Activated naive CD4-positive, alpha-beta T cell treated with Interleukin-2 at 50 U/mL for 16 hours (primary cell): Measurements from ENCODE around the gene ANKRD11.

Experiments
- DNase-seq: peaks from one replicate; pipeline ENCODE4 v3.0.0-alpha.2; 2020

The ANKRD11 gene

DNA sequence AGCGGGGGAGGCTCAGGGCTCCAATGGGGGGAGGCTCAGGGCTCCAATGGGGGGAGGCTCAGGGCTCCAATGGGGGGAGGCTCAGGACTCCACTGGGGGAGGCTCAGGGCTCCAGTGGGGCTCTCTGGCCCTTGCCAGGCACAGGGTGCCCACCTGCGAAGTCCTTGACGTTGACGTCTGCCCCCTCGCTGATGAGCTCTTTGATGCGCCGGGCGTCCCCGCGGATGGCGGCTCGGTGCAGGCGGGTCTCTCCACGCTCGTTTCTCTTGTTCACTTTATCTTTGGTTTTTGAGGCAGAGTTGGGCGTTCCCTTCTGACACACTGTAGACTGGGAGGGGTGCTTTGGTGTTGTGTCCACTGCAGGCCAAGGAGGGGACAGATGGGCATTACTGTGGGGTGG, 199.9 kb downstream of the ANKRD11 start:
- DNase-seq: no peak

DNA sequence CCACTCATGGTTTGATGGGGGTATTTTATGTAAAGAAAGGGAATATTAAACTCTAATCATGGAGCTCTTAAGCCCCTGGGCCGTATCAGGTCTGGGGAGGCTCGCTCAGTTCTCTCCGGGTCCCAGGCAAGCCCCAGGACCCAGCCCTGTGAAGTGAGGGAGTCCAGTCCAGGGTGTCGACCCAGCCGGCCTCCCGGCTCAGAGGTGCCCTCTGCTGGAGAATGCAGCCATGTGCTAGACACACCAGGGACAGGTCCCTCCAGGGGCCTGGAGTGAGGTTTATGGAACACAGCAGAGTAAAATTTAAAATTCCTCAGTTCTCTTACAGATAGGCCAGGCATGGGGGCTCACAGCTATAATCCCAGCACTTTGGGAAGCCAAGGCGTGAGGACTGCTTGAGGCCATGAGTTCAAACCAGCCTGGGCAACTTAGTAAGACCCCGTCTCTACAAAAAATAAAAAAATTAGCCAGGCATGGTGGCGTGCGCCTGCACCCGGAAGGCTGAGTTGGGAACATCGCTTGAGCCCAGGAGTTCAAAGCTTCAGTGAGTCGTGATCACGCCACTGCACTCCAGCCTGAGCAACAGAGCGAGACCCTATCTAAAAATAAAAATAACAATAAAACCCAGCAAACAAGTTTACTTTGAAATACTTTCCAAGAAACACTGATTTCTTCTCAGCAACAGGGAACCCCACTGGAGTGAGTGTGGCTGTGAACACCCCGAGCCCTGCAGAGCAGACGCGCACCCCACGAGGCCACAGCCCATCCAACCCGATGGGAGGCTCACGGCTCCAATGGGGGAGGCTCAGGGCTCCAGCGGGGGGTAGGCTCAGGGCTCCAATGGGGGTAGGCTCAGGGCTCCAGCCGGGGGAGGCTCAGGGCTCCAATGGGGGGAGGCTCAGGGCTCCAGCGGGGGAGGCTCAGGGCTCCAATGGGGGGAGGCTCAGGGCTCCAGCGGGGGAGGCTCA, 200.6 kb downstream of the ANKRD11 start:
- DNase-seq: peak; percentile 72

DNA sequence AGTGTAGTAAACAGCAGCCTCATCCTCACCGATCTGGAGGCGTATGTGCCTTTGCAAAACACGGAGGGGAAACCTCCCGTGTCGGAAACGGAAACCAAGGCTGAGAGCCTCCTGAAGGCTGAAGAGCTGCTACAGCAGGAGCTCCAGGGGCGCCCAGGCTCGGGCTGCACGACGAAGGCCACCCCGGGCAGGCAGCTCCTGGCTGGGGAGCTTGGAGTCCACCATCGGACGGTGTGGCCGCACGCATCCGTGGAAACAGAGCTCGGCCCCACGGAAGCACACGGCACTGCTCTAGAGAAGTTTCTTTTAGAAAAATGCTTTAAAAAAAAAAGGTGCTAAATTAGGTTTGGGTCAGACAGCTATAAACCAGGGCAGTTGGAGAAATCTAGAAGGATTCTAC, 201.4 kb downstream of the ANKRD11 start:
- DNase-seq: no peak

DNA sequence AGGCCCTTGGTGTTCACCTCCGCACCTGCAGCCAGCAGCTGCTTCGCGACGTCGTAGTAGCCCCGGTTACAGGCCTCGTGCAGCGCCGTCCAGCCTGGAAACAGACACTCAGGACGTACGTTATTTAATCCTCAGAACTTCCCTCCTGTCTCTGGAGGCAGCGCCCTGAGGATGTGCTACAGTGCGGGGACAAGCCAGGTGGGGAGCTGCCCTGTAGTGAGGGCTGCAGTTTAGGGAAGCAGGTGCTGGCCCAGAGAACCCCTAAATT, 201.8 kb downstream of the ANKRD11 start:
- DNase-seq: no peak

DNA sequence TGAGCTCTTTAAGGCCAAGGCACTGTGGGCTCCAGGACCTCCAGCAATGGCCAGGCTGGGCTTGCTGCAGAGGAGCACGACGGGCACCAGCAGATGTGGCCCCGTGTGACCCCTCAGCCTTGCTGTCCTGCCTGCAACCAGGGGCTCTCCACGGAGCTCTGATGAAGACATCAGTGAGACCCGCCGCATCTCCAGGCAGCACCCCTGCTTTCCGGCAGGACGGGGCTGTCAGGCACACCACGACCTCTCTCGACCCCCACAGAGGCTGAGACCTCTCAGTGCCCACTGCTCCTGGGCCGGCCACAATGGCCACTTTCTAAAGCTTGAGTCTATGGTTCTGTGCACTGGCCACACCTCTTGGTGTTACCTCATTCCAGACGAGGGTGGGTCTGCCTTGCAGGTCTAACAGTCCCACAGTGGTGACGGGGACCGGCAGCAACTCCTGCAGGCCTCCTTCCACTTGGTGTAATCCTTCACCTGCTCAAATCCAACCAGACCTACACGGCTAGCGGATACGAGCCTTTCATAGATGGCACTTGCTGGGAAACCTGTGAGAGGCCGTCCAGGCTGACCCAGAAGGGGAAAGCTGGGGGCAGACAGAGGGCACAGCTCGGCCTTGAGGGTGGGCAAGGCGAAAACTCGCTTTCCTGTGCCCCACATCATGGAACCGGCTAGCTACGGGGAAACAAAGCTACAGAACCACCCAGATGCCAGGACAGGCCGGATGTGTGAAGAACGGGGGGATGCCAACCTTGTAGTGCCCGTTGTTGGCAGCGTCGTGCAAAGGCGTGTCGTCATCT, 202.4 kb downstream of the ANKRD11 start:
- DNase-seq: no peak

DNA sequence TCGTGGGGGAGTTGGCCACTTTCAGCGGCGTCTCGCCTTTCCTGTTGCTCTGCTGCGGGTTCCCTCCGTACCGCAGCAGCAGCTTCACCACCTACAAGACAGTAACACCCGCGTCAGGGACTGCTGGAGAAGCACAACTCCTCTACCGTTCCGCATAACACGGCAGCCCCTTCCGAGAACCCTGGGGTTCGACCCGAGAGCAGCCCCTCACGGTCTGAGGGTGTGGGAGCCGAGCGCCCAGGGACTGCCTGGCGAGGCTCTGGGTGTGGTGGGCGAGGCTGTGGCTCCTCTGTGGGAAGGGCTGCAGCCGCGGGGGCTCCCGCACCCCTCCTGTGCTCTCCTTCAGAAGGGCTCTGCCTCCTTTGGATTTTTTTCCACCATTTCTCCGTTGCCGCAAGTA, 204.3 kb downstream of the ANKRD11 start:
- no peak for DNase-seq

DNA sequence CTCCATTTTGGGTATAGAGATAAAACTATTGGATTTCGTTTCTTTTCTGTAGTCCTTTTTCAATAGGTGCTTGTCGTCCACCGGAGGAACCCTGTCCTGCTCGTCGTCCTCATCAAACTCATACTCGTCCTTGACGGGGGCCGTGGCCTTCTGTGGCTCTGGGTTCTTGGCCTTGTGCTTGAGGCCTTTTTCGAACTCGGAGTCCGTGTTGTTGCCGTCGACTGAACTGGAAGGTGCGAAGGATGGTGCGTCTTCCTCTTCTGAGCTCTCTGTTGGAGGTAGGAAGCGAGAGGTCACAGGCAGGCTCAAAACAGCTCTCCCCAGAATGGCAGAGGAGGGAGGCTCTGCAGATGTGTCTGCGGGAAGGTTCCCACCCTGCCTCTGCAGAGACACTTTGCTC, 205.0 kb downstream of the ANKRD11 start:
- DNase-seq: no peak

DNA sequence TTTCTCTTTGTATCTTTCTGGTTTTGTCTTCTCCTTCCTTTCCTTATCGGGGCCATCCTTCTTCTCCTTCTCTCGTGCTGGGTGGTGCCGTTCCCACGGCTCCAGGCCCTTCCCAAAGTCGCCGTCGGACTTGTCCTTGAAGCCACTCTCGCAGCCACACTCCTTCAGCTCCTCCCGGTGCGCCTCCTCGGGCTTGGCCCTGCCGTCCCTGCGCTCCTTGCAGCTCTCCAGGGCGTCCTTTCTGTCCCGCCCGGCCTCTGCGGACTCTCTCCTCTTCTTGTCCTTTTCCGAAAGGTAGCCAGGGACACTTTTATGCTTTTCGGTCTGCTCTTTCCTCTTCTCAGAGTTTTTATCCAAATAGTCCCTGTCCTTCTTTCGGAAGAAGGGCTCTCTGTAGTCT, 206.9 kb downstream of the ANKRD11 start:
- no peak for DNase-seq

DNA sequence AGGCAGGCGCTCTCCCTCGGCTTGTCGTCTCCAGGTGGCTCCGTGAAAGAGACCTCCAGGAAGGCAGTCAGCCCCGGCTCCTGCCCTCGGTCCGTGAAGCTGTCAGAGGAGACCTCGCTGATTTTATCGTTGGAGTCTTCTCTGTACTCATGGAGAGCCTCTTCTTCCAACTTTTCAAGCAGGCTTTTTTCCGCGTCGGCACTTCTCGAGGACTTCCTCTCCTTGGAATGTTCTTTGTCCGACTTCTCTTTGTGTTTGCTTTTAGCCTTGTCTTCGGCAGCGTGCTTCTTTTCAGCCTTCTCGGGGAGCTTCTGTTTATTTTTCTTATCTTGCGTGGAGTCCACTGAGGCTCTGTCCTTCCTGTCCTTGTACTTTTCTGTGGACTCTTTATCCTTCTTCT, 207.8 kb downstream of the ANKRD11 start:
- DNase-seq: no peak

DNA sequence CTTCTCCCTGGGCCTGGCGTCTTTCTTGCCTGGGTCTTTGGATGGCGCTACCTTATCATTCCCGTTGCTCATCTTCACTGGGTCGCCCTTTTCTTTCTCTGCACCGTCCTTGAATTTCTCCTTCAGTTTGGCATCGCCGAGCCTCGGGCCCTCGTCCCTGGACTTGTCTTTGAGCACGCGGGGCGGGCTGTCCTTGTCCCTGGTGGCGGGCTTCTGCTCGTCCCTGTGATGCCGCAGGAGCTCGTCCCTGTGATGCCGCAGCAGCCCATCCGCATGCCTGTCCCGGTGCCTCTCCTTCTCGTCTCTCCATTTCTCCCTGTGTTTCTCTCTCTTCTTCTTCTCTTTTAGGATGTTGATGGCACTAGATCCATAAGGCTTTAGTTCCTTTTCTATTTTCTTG, 208.5 kb downstream of the ANKRD11 start:
- no peak for DNase-seq

DNA sequence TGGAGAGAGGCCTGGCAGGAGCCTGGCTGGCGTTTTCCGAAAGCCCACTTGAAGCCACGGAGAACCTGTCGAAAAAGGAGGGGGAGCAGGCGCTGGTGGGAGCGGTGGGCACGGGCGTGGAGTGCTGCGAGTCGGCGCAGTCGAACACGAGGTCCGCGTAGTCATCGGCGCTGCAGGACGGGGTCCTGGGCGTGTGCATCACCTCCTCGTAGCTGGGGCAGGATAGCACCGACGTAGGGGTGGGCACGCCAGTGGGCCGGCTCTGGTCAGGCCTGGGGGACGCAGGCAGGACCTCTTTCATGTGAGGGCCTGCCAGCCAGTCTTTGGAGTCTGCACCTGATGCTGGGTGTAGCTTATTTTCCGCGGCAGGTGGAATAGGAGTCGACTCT, 209.2 kb downstream of the ANKRD11 start:
- DNase-seq: no peak

DNA sequence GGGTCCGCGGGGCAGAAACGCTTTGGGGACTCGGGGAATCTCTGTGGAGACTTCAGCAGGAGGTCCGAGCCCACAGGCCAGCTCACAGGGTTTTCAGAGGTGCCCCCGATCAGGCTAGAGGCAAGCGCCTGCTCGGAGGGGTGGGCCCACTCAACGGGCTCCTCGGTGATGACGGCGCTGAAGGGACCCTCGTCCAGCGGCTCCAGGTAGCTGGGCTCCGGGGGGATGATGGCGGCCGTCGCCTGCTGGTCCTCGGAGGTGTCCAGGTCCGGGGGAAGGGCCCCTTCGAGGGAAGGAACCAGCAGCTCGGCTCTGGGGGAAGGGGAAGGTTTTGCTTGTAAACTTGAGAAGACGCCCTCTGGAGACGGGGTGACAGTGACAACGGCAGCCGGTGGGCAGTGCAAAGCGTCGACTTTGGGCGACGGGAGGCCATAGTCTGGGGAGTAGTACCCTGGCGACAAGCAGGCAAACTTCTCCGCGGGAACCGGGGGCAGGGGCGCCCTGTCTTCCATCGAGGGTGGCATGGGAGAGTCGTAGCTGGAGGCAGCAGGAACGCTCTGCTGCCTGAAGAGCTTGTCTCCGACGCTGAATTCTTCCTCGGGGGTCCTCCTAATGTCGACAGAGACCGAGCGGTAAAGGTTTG, 209.7 kb downstream of the ANKRD11 start:
- no peak for DNase-seq

DNA sequence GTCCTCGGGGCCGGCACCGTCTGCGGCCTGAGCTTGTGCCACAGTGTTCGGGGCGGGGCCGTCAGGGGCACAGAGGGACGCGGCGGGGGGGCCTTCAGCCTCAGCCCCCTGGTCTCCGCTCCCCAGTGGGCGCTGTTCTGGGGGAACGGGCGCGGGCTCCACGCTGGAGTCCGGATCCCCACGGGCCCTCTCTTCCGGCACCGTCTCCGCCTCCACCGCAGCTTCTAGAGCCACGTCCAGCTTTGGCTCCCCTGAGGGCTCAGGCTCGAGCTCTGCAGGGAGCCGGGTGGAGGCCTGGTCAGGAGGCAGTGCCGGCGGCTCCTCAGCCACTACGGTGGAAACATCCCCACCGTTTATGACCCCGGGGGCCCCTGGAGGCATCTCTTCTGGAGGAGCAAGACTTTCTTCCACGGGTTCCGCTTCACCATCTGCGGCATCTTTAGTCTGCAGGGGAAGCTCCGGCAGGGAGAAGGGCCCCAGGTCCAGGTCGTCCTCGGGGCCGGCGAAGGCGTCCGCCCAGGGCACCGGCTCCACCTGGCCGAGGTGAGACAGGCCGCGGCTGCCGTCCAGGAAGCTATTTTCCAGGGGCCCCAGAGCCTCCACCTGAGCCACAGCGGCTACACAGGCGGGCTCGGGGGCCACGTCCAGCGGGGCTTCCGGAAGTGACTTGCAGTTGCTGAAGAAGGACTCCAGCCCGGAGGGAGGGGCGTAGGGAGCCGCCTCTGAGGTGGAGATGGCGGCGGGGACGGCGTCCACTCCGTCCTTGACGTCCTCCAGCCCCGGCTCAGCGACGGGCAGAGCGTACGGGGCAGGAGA, 210.5 kb downstream of the ANKRD11 start:
- DNase-seq: no peak

DNA sequence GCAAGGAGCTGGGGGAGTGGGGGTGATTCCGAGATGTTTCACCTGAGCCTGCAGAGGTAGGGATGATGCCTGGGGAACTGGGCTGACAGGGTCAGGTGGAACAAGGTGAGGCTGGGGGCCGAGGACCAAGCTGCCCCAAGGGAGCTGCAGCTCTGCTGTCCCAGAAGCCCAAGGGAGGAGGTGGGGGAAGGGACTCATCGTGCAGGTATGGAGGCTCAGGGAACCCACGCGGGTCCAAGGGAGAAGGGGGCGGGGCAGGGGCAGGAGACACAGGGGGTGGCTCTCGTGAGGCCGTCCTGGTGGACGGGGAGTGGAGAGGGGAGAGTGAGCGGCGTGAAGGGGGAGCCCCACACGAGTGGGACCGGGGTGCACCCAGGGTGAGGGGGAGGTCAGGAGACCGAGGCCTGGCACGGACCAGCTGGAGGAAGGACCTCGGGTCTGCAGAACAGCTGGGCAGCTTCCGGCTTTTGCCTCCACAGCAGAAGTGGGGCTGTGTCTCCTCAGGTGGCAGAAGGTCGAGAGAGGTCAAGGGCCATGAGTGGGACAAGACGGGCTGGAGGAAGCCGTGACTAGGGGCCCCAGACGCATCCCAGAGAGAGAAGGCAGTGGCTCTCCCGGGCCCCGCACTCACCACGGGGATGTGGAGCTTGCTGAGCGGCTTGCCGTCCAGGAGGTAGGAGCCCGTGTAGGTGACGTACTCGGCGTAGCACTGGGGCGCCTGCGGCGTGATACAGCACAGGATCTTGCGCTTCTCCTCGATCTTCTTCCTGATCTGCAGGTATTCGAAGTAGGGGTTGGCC, 211.7 kb downstream of the ANKRD11 start:
- DNase-seq: no peak

DNA sequence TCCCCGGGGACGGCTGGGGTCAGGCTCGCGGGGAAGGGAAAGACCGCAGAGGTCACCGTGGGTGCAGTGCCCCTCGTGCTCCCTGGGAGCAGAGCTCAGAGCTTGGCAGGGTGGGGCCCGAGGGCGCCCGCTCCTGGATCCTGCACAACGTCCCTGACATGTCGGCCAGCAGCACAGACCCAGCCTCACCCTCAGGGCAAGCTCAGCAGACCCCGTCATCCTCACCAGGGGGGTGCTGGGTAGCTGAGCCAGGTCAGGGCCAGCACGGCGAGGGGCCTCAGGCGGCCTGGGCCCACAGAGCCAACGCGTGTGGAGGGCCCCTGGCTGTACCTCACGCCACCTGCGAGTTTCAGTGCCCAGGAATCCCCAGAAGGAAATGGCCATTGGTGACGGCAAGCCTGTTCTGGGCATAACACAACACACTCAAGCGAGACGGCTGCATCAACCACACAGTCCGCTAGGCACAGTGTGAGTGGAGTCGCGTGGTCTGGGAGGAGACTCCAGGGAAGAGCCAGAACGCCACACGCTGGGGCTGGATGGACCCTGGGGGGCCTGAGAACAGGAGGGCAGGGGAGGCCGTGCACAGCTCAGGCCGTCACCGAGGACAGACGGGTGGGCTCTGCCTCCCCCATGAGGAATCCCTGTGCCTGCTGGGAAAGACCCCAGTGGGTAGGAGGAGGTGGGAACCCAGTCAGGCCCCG, 212.6 kb downstream of the ANKRD11 start:
- no peak for DNase-seq

DNA sequence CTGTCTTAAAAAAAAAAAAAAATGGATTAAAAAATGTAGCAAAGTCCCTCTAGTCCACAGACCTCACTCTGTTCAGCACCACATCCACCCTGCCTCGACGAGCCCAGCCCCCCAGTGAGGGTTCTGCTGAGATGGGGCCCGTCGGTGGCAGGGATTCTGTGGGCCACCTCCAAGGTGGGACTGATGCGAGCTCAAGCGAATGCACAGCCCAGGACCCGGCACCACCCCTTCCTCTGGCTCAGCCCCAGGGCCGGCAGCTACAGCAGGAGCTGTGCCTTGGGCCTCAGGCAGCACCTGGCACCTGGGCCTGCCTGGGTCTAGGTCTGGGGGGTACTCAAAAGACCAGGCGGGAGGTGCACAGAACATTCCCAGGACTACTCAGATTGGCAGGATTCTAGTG, 213.3 kb downstream of the ANKRD11 start:
- DNase-seq: no peak

DNA sequence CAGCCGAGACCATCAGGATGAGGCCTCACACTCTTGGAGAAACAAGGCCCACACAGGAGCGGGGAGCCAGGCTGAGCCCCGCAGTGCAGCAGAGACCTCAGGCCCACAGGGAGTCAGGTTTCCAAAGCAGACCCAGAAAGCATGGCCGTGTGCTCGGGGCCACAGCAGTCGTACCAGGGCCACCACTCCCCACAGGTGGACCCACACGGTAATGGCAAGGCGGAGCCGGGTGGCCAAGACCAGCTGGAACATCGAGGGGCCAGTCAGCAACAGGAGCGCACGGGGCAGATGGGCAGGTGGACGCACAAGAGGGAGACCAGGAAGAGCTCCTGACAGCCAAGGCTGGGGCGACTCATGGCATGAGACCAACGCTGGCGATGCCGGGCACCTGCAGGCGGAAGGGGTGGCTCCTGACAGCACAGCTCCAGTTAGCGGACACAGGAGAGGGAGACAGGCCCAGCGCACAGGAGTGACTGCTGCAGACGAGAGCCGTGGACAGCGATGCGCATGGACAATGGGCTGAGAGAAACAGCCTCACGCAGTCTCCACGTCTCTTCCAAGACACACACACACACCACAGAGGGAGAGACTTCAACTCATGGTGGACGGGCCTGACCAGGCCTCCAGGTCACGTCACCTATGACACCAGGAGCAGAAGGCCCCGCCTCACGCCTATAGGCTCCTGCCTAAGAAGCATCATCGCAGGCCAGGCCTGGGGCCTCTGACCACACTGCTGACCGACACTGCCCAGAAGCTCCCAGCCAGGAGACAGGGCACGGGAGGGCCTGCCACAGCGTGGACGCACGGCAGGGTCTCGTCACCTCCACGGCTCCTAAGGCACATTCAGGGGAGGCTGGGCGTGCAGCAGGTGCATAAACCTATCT, 214.3 kb downstream of the ANKRD11 start:
- no peak for DNase-seq

DNA sequence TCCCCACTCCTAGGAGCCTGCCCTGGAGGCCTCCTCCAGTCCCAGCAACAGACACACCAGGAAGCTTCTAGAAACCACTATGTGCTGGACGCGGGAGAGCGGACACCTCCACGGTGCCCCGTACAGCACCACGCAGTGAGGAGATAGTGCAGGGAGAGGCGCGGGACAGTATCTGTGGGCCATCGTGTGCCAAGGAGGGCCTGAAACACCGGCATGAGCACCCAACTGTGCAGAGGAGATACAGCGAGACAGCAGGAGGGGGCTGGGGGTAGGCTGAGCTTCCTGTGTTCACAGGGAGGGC, 215.1 kb downstream of the ANKRD11 start:
- no peak for DNase-seq

DNA sequence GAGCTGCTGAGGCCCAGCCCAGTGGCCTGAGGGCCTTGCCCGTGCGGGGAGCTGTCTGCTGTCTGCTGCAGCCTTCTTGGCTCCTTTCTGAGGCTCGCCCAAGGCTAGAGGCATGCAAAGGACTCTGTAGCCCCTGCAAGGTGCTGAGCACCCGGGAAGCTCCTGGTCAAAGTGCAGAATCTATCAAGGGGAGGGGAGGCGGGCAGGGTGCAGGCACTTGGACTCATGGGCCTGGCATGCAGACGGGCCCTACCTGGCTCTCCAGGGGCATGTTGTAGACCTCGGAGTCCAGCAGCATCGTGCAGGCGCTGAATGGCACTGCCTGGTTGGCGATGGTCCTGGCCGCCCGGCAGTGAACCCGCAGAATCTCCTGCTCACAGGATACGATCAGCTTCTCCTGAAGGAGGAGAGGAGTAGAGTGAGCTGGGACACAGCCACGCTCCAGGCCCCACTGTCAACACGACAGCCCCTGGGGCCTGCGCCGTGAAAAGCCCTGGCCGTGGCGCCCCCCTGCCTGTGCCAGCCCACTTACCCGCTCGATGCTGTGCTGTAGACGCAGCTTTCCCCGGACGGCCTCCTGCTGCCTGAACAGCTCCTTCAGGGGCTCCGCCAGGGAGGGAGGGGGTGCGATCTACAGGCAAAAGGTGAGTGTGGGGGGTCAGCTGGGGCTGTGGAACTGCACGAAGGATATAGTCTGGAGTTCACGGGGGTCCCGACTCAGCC, 215.6 kb downstream of the ANKRD11 start:
- no peak for DNase-seq
